ENCODE measurements around the gene LAPTM4A.

LAPTM4A gene

GRCh38 chr2:20051532-20052228 is at the start of gene LAPTM4A:
Gene LAPTM4A, minus strand, starts transcription at chr2:20051628. Its CDS starts 108 bp downstream, at chr2:20051520.
- Histone ChIP-seq H3K27ac (ENCODE audit: low read length) (peak within 1 kb of the TSS; percentile 98), H3K4me1 (ENCODE audit: control insufficient read depth in 1 of 2, insufficient read depth in 2 of 2, low read length in 2 of 2) (peaks cover 6 to 19% of the 10 kb centered on the region in 2 donors), H3K9me3 (ENCODE audit: control insufficient read depth in 1 of 2, low read length in 2 of 2) (no peaks in the 10 kb centered on the region), H3K4me3 (ENCODE audit: low read depth in 1 of 2, low read length in 2 of 2) (peak within 1 kb of the TSS; percentile 72 to 84), H3K27me3 (ENCODE audit: low read depth, low read length) (no peaks in the 10 kb centered on the region), H3K36me3 (ENCODE audit: control insufficient read depth in 1 of 2, insufficient read depth in 2 of 2, low read length in 2 of 2) (peaks cover 0 to 12% of the 10 kb centered on the region in 2 donors)

DNA sequence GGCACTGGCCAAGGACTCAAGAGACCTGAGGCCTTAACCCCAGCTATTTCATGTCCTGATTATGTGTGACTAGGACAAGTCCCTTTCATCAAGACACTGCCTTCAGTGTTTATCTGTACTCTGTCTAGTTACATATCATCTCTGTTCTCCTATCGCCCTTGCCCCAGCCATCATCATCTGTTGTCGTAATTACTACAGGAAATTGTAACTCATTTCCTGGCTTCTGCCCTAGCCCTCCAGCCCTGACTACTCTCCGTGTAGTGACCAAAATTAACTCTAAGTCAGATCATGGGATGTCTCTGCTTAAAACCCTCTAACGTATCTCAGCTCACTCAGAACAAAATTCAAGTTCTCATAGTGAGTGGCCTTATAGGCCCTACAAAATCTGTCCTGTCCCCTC is 49.3 kb upstream of the LAPTM4A start:
- Histone ChIP-seq H3K9me3 (ENCODE audit: control insufficient read depth in 1 of 2, low read length in 2 of 2) (peaks cover 6 to 11% of the 10 kb centered on the region in 2 donors), H3K36me3 (ENCODE audit: control insufficient read depth in 1 of 2, insufficient read depth in 2 of 2, low read length in 2 of 2) (no peaks in the 10 kb centered on the region), H3K27ac (ENCODE audit: low read length) (no peak overlapping the region), H3K4me1 (ENCODE audit: control insufficient read depth in 1 of 2, insufficient read depth in 2 of 2, low read length in 2 of 2) (no peaks in the 10 kb centered on the region), H3K27me3 (ENCODE audit: low read depth, low read length) (no peaks in the 10 kb centered on the region), H3K4me3 (ENCODE audit: low read depth in 1 of 2, low read length in 2 of 2) (no peak overlapping the region)

DNA sequence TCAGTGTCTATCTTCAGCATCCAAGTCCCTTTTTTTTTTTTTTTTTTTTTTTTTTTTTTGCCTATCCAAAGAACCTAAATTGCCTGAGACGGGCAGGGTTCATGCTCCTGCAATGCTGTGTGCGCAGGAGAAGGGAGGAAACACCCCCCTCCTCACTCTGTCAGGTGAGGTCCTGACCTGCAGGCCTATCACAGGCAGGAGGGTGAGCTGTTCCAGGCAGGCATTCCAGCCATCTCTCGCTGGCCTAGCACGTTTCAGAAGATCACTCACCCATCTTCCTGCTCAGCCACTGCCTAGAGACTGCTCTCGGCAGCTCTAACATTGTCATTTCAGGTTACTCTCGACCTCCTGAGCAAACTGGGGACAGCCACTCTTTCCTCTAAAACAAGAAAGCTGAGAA is 48.4 kb upstream of the LAPTM4A start:
- no peak overlapping the region for H3K27ac ChIP-seq (ENCODE audit: low read length)
- H3K9me3 ChIP-seq (ENCODE audit: control insufficient read depth in 1 of 2, low read length in 2 of 2), result peaks cover 6 to 11% of the 10 kb centered on the region in 2 donors
- H3K4me1 ChIP-seq (ENCODE audit: control insufficient read depth in 1 of 2, insufficient read depth in 2 of 2, low read length in 2 of 2), result no peaks in the 10 kb centered on the region
- H3K4me3 ChIP-seq (ENCODE audit: low read depth in 1 of 2, low read length in 2 of 2), result no peak overlapping the region
- no peaks in the 10 kb centered on the region for H3K36me3 ChIP-seq (ENCODE audit: control insufficient read depth in 1 of 2, insufficient read depth in 2 of 2, low read length in 2 of 2)
- H3K27me3 ChIP-seq (ENCODE audit: low read depth, low read length), result no peaks in the 10 kb centered on the region

DNA sequence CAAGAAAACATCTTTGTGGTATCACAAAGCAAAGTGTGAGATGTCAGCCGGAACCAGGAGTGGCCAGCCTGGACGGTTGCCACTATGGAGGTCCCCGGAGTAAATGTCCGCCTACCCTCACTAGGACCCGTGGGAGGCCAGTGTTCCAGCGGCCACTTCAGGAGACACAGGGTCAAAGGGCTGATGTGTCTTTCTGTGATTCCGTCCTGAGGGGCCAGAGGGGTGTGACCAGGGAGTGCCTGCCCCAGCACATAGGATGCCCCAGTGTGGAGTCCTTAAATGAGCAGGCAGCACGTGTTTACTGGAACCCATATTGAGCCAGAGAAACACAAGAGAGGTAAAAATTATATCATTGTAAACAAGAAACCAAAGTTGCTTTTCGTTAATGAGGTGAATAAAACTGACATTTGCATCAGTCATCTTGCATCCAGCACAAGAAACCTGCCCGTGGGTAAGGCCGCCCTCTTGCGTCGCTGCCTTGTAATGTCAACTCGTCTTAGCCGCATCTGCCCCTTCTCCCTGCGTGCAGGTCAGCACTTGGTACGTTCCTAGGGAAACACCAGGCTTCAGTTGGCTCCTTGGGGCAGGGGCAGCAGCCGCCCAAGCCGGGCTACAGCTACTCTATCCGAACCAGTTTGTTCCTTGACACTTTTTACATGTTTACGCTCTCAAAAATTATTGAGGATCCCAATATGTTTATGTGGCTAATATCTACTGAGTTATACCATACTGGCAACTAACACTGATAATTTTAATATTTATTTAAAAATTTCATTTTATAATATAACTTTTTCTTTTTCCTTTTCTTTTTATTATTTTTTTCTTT is 46.7 kb upstream of the LAPTM4A start:
- Histone ChIP-seq H3K4me3 (ENCODE audit: low read depth in 1 of 2, low read length in 2 of 2) (no peak overlapping the region), H3K27ac (ENCODE audit: low read length) (no peak overlapping the region), H3K36me3 (ENCODE audit: control insufficient read depth in 1 of 2, insufficient read depth in 2 of 2, low read length in 2 of 2) (no peaks in the 10 kb centered on the region), H3K9me3 (ENCODE audit: control insufficient read depth in 1 of 2, low read length in 2 of 2) (peaks cover 6 to 11% of the 10 kb centered on the region in 2 donors), H3K4me1 (ENCODE audit: control insufficient read depth in 1 of 2, insufficient read depth in 2 of 2, low read length in 2 of 2) (no peaks in the 10 kb centered on the region), H3K27me3 (ENCODE audit: low read depth, low read length) (no peaks in the 10 kb centered on the region)

DNA sequence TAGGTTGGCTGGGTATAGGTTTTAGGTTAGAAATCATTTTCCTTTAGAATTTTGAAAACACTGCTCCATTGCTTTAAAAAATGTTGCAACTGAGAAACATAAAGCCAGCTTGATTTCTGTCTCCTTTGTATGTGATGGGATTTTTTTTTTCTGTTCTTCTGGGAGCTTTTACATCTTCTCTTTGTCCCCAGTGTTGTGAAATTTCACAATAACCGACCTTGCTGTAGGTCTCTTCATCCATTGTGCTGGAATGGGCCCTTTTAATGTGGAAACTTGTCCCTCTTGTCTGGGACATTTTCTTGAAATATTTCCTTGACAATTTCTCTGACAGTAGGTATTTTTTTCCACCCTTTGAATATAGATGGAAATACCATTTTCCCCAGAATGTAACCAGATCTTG is 44.0 kb upstream of the LAPTM4A start:
- H3K9me3 ChIP-seq (ENCODE audit: control insufficient read depth in 1 of 2, low read length in 2 of 2), result no peaks in the 10 kb centered on the region
- no peaks in the 10 kb centered on the region for H3K36me3 ChIP-seq (ENCODE audit: control insufficient read depth in 1 of 2, insufficient read depth in 2 of 2, low read length in 2 of 2)
- H3K27me3 ChIP-seq (ENCODE audit: low read depth, low read length), result no peaks in the 10 kb centered on the region
- H3K27ac ChIP-seq (ENCODE audit: low read length), result no peak overlapping the region
- no peak overlapping the region for H3K4me3 ChIP-seq (ENCODE audit: low read depth in 1 of 2, low read length in 2 of 2)
- H3K4me1 ChIP-seq (ENCODE audit: control insufficient read depth in 1 of 2, insufficient read depth in 2 of 2, low read length in 2 of 2), result peaks cover 0 to 6% of the 10 kb centered on the region in 2 donors

- Histone ChIP-seq H3K36me3 (ENCODE audit: control insufficient read depth in 1 of 2, insufficient read depth in 2 of 2, low read length in 2 of 2) (no peaks in the 10 kb centered on the region), H3K27ac (ENCODE audit: low read length) (no peak overlapping the region), H3K4me1 (ENCODE audit: control insufficient read depth in 1 of 2, insufficient read depth in 2 of 2, low read length in 2 of 2) (peaks cover 0 to 6% of the 10 kb centered on the region in 2 donors), H3K9me3 (ENCODE audit: control insufficient read depth in 1 of 2, low read length in 2 of 2) (no peaks in the 10 kb centered on the region), H3K27me3 (ENCODE audit: low read depth, low read length) (no peaks in the 10 kb centered on the region), H3K4me3 (ENCODE audit: low read depth in 1 of 2, low read length in 2 of 2) (no peak overlapping the region)
Measured at GRCh38 chr2:20094955-20095354, 43.5 kb upstream of the LAPTM4A start.

- H3K27me3 ChIP-seq (ENCODE audit: low read depth, low read length), result no peaks in the 10 kb centered on the region
- H3K4me1 ChIP-seq (ENCODE audit: control insufficient read depth in 1 of 2, insufficient read depth in 2 of 2, low read length in 2 of 2), result peaks cover 0 to 6% of the 10 kb centered on the region in 2 donors
- no peaks in the 10 kb centered on the region for H3K9me3 ChIP-seq (ENCODE audit: control insufficient read depth in 1 of 2, low read length in 2 of 2)
- no peaks in the 10 kb centered on the region for H3K36me3 ChIP-seq (ENCODE audit: control insufficient read depth in 1 of 2, insufficient read depth in 2 of 2, low read length in 2 of 2)
- no peak overlapping the region for H3K27ac ChIP-seq (ENCODE audit: low read length)
- no peak overlapping the region for H3K4me3 ChIP-seq (ENCODE audit: low read depth in 1 of 2, low read length in 2 of 2)
Measured at GRCh38 chr2:20094142-20094755, 42.8 kb upstream of the LAPTM4A start.

- Histone ChIP-seq H3K27ac (ENCODE audit: low read length) (no peak overlapping the region), H3K4me1 (ENCODE audit: control insufficient read depth in 1 of 2, insufficient read depth in 2 of 2, low read length in 2 of 2) (peaks cover 0 to 6% of the 10 kb centered on the region in 2 donors), H3K36me3 (ENCODE audit: control insufficient read depth in 1 of 2, insufficient read depth in 2 of 2, low read length in 2 of 2) (no peaks in the 10 kb centered on the region), H3K9me3 (ENCODE audit: control insufficient read depth in 1 of 2, low read length in 2 of 2) (no peaks in the 10 kb centered on the region), H3K27me3 (ENCODE audit: low read depth, low read length) (no peaks in the 10 kb centered on the region), H3K4me3 (ENCODE audit: low read depth in 1 of 2, low read length in 2 of 2) (no peak overlapping the region)
Measured at GRCh38 chr2:20093263-20094141, 42.1 kb upstream of the LAPTM4A start.

DNA sequence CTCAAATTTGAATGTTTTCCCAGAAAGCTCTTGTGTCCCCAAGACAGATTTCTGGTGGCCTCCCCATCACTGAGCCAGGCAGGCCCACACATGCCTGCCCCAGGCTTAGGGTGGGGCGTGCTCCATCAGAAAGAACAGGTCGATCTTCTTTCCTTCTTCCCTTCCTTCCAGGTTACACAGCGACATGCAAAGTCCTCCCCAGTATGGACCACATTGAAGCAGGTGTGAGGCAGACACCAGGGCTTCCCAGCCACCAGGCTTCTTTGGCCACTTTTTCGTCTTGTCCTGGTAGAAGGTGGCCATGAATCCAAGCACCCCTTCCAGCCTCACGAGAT is 41.4 kb upstream of the LAPTM4A start:
- Histone ChIP-seq H3K4me1 (ENCODE audit: control insufficient read depth in 1 of 2, insufficient read depth in 2 of 2, low read length in 2 of 2) (peaks cover 0 to 6% of the 10 kb centered on the region in 2 donors), H3K9me3 (ENCODE audit: control insufficient read depth in 1 of 2, low read length in 2 of 2) (no peaks in the 10 kb centered on the region), H3K4me3 (ENCODE audit: low read depth in 1 of 2, low read length in 2 of 2) (no peak overlapping the region), H3K27me3 (ENCODE audit: low read depth, low read length) (no peaks in the 10 kb centered on the region), H3K36me3 (ENCODE audit: control insufficient read depth in 1 of 2, insufficient read depth in 2 of 2, low read length in 2 of 2) (no peaks in the 10 kb centered on the region), H3K27ac (ENCODE audit: low read length) (no peak overlapping the region)

DNA sequence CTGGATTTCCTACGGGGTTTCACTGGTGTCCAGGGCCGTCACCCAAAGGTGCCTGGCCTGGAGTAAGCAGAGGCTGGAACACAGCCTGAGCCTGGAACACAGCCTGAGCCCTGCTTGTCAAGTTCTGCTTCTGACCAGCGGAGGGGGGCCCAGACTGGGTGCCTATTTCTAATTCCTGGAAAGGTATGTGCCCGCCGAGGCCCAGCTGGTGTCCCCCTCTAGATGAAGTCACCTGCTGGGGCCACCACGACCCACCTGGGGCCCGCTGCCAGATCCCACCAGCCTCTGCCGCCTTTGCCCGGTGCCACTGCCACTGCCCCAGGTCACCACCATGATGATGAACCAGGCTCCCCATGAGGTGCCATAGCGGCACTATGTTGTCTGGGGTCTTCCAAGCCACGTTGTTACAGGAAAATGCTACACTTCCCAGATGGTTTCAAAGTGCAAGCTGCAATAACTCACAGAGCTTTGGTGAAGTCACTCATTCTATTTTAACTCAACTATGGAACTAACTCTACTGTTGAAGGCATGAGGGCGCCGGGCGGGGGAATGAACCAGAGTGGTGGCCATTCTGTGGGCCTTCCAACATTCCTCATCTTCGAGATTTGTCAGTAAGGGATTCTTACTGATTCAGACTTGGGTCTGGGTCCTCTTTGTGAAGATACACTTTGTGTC is 40.9 kb upstream of the LAPTM4A start:
- Histone ChIP-seq H3K36me3 (ENCODE audit: control insufficient read depth in 1 of 2, insufficient read depth in 2 of 2, low read length in 2 of 2) (no peaks in the 10 kb centered on the region), H3K27me3 (ENCODE audit: low read depth, low read length) (no peaks in the 10 kb centered on the region), H3K27ac (ENCODE audit: low read length) (no peak overlapping the region), H3K4me1 (ENCODE audit: control insufficient read depth in 1 of 2, insufficient read depth in 2 of 2, low read length in 2 of 2) (peaks cover 0 to 6% of the 10 kb centered on the region in 2 donors), H3K9me3 (ENCODE audit: control insufficient read depth in 1 of 2, low read length in 2 of 2) (no peaks in the 10 kb centered on the region), H3K4me3 (ENCODE audit: low read depth in 1 of 2, low read length in 2 of 2) (no peak overlapping the region)

Data from muscle layer of duodenum (tissue), 2 donors.